Adipose tissue (tissue), 3 donors: ENCODE results near the gene SNORC. TPM values are rescaled to one million over a fixed set of nuclear protein-coding genes. Genes with fewer than 3 reads are reported as not detected.

Source experiments
- H3K27ac ChIP-seq: one replicate; pipeline ENCODE4 v1.5.1; 2013; ENCODE audit warnings: low read depth, low read length
- WGBS, 3 donors: extraction: QIAGEN DNeasy Blood & Tissue Kit; methylation state at CpG; one replicate each; pipeline ENCODE4 v1.1.7; 2013; 5-methylcytosine and 5-hydroxymethylcytosine counted together
- polyA plus RNA-seq, 3 donors: library from polyadenylated mRNA; stranded (reverse); fragments of 200-250 nt; gene quantifications; one replicate each; pipeline ENCODE4 v1.2.3, GENCODE V29; 2013
- donor health status: healthy with polysubstance abuse.
- donor health status: Bipolar disorder and iron deficiency.
- donor health status: healthy.

Gene SNORC
- polyA plus RNA-seq, 3 donors, result 0.34 to 0.91 (median 0.67) TPM

- WGBS, 3 donors, result 74 to 90% (median 84%) methylated on average over 11 of the region's 11 CpGs
Observed at GRCh38 chr2:232890536-232890895, 20.5 kb downstream of the SNORC start.

GRCh38 chr2:232890896-232891601 lies 21.0 kb downstream of the SNORC start:
- H3K27ac ChIP-seq, result no peak overlapping the region
- 32 to 39% (median 33%) methylated on average over 23 of the region's 23 CpGs for WGBS, 3 donors

More at GRCh38 chr2:232890536-232890895, 20.5 kb downstream of the SNORC start:
- no peak overlapping the region for H3K27ac ChIP-seq

- 42 to 65% (median 64%) methylated on average over 11 of the region's 11 CpGs for WGBS, 3 donors
- no peak overlapping the region for H3K27ac ChIP-seq
Observed at GRCh38 chr2:232891621-232892071, 21.6 kb downstream of the SNORC start.

DNA sequence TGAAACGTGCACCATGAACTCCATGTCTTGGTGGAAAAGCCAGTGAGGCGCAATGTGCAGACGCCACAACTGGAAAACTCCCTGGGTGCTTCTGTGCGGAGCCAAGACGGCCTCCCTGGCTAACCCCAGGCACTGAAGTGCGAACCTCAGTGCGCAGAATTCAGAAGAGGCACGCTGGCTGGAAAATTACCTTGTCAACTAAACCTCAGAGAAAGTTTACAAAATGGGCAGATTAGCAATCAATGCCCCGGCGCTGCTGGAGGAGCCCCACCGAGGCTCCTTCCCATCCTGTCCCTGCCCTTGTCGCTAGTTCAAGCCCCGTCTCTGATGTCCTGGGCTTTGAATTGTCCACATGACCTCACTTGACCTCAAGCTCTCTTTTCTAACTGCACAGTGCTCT lies 22.2 kb downstream of the SNORC start:
- 92 to 97% (median 94%) methylated on average over 13 of the region's 13 CpGs for WGBS, 3 donors
- no peak overlapping the region for H3K27ac ChIP-seq

DNA sequence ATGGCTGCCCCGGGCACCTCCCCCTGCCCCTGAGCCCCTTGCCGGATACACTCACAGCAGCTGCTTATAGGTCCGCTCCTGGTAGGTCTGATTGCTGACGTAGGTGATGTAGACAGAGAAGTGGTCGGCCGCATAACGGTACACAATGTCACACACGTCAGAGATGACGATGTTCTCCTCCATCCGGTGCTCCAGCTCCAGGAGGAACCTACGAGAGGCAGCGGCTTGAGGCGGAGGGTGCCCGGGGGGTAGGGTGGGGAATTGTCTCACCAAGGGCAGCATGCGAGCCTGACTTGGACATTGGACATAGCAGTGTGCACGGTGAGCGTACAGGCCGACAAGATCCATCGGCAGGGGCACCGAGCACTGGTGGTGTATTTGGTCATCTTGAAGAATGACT lies 22.8 kb downstream of the SNORC start:
- 91 to 93% (median 93%) methylated on average over 20 of the region's 20 CpGs for WGBS, 3 donors
- H3K27ac ChIP-seq, result no peak overlapping the region

GRCh38 chr2:232893834-232894233 lies 23.8 kb downstream of the SNORC start:
- 93 to 97% (median 97%) methylated on average over 8 of the region's 8 CpGs for WGBS, 3 donors
- no peak overlapping the region for H3K27ac ChIP-seq

DNA sequence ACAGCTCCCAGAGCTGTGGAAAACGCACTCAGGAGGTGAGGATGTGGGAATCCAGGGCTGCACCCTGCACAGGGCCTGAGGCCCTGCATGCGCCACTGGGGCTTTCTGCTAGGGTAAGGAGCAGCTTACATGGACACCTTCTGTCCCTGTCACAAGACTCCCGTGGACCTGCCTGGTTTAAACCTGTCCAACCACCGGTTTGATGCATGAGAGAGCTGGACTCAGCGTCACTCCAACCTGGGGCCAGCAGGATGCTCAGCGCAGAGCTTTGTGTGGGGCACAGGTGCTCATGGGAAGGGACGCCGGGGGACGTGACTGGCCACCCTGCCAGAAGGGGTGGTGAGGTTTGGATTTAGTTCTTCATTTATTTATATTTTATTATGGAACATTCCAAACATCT lies 24.2 kb downstream of the SNORC start:
- 90 to 92% (median 91%) methylated on average over 9 of the region's 9 CpGs for WGBS, 3 donors

GRCh38 chr2:232894746-232895145 lies 24.7 kb downstream of the SNORC start:
- no peak overlapping the region for H3K27ac ChIP-seq
- 91 to 93% (median 92%) methylated on average over 19 of the region's 19 CpGs for WGBS, 3 donors

More for the DNA sequence above, 24.2 kb downstream of the SNORC start:
- H3K27ac ChIP-seq, result no peak overlapping the region

DNA sequence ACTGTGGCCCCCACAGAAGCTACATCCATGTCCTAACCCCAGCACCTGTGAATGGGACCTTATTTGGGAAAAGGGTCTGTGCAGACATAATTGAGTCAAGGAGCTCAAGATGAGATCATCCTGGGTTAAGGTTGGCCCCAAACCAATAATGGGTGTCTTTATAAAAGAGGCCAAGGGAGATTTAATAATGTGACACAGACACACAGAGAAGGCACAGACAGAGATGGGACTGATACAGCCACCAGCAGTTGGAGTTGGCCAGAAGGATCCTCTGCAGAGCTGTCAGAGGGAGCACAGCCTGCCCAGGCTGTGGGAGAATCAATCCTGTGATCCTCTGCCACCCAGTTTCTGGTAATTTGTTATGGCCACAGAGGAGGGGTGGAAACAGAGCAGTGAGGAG lies 26.0 kb downstream of the SNORC start:
- no peak overlapping the region for H3K27ac ChIP-seq

- H3K27ac ChIP-seq, result no peak overlapping the region
- 89 to 94% (median 92%) methylated on average over 9 of the region's 9 CpGs for WGBS, 3 donors
Observed at GRCh38 chr2:232896720-232897597, 26.9 kb downstream of the SNORC start.

- WGBS, 3 donors, result 91 to 96% (median 91%) methylated on average over 24 of the region's 24 CpGs
- no peak overlapping the region for H3K27ac ChIP-seq
Observed at GRCh38 chr2:232897598-232898408, 27.7 kb downstream of the SNORC start.

- 64 to 82% (median 77%) methylated on average over 18 of the region's 18 CpGs for WGBS, 3 donors
- H3K27ac ChIP-seq, result no peak overlapping the region
Observed at GRCh38 chr2:232898592-232899543, 28.8 kb downstream of the SNORC start.

- 61 to 68% (median 63%) methylated on average over 43 of the region's 43 CpGs for WGBS, 3 donors
- H3K27ac ChIP-seq, result no peak overlapping the region
Observed at GRCh38 chr2:232900811-232901735, 31.0 kb downstream of the SNORC start.

DNA sequence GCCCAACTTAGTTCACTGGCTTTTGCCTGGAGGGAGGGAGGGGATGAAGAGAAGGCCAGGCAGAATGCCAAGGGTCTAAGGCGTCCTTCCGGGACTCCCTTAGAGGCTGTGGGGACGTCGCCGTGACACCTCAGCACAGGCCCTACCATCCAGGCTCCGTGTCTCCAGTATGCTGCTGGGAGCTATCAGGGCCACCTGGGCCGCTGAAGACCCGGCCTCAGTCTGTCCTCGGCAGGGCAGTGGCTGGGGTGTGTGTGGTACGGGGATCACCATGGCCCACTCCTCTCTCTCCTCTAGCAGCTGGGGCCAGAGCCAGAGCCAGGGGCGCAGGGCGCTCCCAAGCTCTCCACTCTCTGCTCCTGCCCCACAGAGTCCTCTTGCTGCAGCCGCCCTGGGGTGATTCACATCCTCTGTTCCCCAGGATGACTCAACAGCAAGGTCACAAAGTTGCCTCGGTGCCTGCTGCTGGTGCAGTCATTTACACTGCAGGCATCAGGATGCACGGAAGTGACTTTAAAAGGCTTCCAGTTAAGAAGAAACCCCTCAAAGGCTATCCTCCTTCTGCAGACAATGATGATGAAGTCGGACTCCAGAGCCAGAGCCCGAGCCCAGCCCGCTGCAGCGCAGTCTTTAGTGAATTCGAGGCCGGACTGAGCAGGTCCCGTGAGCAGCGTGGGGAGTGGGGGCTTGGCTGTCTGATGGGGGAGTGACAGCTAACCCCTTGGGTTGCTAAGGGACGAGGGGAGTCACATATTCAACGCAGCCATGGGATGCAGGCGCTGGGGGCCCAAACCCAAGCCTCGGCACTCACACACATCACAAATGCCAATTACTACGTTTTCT lies 31.9 kb downstream of the SNORC start:
- H3K27ac ChIP-seq, result no peak overlapping the region
- WGBS, 3 donors, result 69 to 83% (median 75%) methylated on average over 28 of the region's 28 CpGs

GRCh38 chr2:232903989-232904388 lies 33.9 kb downstream of the SNORC start:
- 80 to 92% (median 86%) methylated on average over 9 of the region's 9 CpGs for WGBS, 3 donors
- H3K27ac ChIP-seq, result no peak overlapping the region
